Hepatocyte (in vitro differentiated cells): Measurements from ENCODE around the gene VKORC1L1.

ENCODE experiments used
- CTCF ChIP-seq: fragments of 200-600 bp; sonication (generic); IDR thresholded peaks from 2 replicates; pipeline ENCODE4 v1.5.1; 2016; ENCODE audit warnings: antibody characterized with exemption, mild to moderate bottlenecking; ENCODE audit not compliant: poor library complexity
- EZH2phosphoT487 ChIP-seq: fragments of 200-600 bp; sonication (generic); IDR thresholded peaks from one replicate; pipeline ENCODE4 v1.6.1; 2018; ENCODE audit warnings: antibody characterized with exemption, mild to moderate bottlenecking, low read depth, moderate library complexity; ENCODE audit not compliant: unreplicated experiment, severe bottlenecking

- TF ChIP-seq CTCF (no peak), EZH2phosphoT487 (no peak)
Observed at GRCh38 chr7:65974876-65975275, 102.0 kb downstream of the VKORC1L1 start.
